Activated T-cell treated with anti-CD3 and anti-CD28 coated beads, Interleukin-2, amount 50 U/mL, for 48 hours (primary cell): ENCODE data around the gene PALD1.
A peak's percentile ranks its signal among the peaks of the same experiment; 100 is the strongest.

Experiments
- DNase-seq, 2 experiments: peaks; one replicate each; pipeline ENCODE4 v3.0.0-alpha.2; 2020

PALD1 gene

DNA sequence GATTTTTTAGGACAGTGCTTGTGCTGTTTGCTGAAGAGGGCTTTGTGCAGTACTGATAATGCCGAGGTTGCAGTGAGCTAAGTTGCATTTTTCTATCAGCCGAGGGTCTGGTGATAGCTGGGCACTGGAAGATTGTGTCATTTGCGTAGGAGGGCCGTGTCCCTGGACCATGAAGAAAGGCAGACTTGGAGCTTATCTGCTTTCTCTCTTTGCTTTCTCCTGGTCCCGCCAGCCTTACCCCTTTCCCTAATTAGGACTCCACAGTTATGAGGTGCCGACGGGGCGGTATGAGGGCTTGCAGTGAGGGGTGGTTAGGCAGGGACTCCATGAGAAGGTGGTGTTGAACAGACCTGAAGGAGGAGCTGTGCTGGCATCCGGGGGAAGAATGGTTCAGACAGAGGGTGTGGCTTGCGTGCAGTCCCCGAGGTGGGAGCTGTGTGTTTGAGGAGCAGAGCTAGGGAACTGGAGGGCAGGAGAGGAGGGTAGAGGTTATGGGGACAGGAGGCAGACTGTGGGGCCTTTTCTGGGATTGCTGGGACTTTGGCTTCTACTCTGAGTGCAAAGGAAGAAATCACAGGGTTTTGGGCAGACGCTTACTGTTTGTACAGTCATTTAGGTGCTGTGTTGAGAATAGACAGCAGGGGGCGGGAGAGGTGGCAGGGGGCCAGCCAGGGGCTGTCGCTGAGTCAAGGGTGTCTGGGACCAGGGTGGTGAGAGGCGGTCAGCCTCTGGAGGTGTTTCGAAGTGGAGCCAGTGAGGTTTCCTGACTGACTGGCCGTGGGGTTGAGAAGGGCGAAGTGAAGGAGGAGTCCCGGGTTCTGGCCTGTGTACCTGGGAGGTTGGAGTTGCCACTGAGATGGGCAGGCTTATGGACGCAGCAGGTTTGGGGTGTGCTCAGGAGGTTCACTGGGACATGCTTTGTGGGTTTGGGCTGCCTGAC, 80.6 kb downstream of the PALD1 start:
- DNase-seq, result peak; percentile 85 to 87

DNA sequence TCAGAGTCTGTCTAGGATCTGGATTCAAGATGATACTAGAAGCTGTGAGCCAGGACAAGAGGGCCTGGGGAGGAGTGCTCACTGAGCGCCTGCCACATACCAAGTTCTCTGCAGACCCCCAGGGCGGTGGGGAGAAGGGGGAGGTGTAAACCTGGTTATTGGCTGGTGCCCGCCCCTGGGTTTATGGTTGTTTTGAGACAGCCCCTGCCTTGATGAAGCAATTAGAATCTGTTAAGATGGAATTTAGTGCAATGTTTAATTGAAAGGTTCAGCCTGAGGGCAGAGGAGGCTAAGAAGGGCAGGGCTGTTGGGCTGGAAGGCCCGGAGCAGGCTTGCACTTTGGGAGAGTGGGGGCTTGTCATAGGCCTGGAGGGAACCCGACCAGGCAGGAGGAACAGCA, 81.3 kb downstream of the PALD1 start:
- no peak for DNase-seq

DNA sequence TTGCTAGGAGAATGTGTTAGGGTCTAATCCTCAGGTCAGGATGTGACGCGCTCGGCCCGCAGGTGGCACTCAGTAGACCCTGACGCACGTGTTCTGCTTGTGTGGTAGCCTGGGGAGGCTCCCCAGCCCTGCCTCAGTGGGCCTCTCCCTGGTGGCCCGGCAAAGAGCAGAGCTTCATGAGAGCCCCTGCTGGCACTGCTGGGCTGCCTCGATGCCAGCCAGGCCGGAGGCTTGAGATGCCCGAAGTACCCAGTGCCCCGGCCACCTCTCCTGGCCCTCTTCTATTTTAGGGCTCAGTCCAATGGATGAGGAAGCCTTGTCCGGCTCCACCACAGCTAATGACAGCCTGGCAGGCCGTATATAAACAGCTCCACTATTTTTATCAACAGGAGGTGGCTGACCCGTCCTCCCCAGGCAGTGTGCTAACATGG, 82.0 kb downstream of the PALD1 start:
- DNase-seq, result no peak

DNA sequence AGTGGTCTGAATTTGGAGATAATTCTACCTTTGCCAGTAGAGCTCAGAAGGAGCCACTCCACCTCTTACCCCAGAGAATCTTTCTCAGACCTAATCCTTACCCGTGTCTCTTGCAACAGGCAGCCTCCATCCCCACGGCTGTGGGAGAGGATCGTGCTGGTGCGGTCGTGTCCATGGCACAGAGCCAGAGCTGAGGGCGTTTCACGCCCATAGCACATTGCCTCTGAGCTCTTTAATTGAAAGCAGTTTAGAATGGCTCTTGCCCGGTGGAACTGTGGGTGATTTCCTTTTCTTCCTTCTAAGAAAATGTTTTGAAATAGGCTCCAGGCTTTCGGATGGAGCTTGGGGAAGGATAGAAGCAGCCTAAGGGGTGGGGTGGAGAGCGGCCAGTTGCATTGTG, 82.5 kb downstream of the PALD1 start:
- DNase-seq, result no peak

DNA sequence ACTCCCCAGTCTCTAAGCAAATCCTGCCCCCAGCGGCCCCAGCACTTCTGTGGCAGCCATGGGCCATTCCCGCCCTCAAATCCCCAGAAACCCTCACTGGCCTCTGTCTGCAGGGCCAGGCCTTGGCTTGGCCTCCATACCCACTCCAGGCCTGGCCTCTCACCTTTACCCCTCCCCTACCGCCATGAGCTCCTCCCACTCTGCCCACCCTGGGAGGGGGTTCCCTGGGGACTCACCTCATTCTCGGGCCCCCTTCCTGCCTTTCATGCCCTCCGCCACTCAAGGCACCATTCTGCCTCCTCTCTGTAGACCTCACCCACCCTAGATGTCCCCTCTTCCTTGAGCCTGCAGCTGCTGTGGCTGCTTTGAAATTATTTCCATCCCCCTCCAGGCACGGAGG, 83.0 kb downstream of the PALD1 start:
- no peak for DNase-seq

DNA sequence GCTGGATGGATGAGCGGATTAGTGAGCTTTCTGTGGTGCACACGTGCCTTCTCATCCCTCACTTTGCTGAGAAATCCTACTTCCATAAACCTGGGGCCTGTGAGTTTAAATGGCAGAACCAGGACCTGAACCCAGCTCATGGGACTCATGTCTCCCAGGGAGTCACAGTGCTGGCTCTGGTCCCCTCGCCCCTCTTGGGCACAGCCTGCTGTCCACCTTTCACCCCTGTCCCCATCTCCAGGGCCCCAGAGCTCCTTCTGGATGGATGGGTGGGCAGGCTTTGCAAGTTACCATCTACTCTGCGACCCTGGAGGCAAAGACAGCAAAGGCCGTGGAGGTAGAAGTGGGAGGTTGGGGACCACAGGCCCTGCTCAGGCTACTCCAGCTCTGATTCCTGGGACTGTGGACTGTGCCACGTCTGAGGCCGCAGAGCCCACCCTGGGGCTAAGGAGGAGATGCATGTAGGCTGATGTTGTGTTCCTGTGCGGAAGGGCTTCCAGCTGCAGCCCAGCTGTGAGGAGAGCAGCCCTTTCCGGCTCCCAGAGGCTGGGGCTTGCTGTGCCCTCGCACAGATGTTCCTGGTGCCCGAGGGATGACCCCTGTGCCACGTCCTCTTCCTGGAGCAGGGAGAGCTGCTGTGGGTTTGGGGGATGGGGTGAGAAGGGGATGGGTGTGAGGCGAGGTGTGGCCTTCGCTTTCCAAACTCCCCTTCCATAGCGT, 83.6 kb downstream of the PALD1 start:
- no peak for DNase-seq

DNA sequence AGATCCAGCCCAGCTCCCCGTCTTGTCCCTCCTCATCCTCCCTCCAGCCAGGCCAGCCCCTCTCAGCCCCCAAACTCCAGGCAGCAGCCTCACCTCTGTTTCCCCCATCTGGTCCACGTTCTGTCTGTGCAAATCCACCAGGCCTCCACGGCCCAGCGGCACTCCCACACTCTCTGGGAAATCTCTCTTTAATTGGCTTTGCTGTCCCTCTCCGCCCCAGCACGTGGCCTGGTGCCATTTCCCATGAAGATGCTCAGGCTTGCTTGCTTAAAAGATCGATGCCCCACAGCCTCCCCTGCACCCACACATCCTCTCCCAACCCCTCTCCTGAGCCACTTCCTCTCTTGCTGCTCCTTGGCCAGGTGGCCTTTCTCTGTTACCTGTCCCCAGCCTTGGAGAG, 84.7 kb downstream of the PALD1 start:
- DNase-seq, result no peak

DNA sequence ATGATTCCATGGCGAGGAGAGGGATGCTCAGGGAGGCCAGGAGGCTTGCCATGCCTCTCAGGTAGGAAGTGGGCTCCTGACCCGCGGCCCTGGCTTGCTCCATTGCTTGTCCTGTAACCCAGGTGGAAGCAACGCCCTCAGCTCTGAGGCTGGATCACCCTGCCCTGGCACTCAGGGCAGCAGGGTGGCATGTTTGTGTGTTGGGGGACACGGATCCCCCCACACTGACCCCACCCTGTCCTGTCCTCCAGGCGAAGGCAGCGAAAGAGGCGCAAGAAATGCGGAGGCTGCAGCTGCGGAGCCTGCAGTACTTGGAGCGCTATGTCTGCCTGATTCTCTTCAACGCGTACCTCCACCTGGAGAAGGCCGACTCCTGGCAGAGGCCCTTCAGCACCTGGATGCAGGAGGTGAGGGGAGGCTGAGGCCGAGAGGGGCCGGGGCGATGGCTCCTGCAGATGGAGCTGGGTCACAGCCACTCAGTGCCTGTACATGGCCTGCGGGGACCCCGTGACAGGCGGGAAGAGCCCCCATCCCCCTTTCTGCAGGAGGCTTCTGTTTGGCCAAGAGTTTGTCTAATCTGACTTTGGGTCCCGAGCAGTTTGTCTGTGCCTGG, 85.7 kb downstream of the PALD1 start:
- DNase-seq, result no peak

DNA sequence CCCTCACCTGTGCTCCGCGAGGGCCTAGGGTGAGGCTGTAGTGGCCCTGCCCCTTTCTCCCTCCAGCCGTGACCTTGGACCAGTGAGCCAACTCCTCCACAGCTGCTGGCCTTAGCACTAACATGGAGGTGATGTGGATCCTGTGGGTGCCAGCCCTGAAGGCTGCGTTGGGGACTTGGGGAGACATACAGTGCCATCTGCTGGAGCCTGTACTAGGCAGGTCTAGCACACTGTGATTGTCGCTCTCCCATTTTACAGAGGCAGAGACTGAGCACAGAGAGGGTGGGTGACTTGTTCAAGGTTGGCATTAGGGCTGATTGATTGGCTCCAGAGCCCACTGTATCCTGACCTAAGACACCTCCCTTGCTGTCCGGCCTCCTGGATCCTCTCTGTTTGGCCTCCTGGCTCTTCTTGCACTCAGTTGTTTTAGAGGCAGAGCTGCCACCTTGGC, 86.4 kb downstream of the PALD1 start:
- DNase-seq, result no peak

DNA sequence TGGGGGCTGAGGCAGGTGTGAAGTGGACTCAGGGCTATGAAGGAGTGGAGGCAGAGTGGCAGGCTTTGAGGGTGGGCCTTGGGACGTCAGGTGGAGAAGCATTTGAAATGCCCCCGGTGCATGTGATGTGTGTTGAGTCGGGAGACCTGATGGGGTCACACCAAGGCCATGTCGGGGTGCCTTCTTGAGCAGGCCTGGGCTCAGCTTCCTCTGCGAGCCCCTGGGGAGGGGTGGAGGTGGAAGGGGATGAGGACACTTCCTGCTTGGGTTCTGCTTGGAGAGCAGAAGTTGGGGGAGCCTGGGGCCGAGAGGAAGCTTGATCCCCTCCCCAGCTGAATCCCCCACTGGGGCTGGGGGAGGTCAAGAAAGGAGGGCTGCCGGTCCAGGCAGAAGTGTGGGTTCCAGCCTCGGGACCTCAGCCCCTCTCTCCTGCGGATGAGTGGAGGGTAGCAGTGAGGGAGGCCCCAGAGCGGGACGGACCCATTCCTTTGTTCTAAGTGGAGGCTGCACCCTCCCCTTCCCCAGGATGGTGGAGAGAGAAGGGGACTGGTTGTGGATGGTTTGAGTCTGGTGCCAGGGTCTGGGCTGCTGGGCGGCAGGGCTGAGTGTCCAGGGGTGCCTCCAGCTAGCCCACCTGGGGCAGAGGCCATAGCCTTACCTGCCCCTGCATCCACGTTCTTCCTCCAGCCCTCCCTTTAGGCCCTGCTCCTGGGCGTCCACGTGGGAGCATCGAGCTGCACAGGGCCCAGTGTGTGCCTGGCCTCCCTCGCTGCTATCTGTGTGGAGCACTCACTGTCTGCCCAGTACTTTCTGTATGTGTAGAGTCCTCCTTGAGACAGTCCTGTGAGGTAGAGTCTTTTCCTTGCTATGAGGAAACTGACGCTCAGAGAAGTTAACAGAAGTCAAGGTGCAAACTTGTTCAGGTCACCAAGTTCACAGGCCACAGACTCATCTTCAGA, 87.3 kb downstream of the PALD1 start:
- DNase-seq, result no peak

DNA sequence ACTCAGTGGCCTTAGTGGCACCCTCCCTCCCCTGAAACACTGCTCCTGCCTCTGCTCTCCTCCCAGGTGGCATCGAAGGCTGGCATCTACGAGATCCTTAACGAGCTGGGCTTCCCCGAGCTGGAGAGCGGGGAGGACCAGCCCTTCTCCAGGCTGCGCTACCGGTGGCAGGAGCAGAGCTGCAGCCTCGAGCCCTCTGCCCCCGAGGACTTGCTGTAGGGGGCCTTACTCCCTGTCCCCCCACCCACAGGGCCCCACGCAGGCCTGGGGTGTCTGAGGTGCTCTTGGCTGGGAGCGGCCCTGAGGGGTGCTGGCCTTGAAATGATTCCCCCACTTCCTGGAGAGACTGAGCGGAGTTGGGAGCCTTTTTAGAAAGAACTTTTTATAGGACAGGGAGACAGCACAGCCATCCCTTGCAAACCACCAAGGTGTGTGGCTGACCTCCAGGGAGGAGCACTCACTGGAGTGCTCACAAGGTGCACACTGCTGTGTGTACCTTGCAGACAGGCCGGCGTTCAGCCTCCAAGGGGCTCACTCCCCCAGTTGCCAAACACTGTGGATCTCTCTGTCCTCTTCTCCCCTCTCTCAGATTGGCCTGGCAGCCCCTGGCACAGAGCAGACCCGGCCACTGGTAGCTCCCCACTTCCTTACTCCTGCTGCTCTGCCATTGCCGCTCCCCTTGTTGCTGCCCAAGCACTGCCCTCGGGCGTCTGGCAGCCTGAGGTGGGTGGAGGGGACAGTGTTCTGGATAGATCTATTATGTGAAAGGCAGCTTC, 88.1 kb downstream of the PALD1 start:
- DNase-seq, result no peak

DNA sequence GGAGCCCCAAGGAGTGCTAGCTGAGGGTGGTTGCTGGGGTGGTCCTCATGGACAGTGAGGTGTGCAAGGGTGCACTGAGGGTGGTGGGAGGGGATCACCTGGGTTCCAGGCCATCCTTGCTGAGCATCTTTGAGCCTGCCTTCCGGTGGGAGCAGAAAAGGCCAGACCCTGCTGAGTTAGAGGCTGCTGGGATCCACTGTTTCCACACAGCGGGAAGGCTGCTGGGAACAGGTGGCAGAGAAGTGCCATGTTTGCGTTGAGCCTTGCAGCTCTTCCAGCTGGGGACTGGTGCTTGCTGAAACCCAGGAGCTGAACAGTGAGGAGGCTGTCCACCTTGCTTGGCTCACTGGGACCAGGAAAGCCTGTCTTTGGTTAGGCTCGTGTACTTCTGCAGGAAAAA, 89.0 kb downstream of the PALD1 start:
- DNase-seq, result no peak

DNA sequence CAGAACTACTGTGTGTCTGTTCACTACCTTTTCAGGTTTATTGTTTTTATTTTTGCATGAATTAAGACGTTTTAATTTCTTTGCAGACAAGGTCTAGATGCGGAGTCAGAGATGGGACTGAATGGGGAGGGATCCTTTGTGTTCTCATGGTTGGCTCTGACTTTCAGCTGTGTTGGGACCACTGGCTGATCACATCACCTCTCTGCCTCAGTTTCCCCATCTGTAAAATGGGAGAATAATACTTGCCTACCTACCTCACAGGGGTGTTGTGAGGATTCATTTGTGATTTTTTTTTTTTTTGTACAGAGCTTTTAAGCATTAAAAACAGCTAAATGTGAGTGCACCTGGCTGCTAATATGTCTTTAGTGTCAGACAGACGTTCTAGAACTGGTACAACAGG, 89.5 kb downstream of the PALD1 start:
- DNase-seq, result no peak

DNA sequence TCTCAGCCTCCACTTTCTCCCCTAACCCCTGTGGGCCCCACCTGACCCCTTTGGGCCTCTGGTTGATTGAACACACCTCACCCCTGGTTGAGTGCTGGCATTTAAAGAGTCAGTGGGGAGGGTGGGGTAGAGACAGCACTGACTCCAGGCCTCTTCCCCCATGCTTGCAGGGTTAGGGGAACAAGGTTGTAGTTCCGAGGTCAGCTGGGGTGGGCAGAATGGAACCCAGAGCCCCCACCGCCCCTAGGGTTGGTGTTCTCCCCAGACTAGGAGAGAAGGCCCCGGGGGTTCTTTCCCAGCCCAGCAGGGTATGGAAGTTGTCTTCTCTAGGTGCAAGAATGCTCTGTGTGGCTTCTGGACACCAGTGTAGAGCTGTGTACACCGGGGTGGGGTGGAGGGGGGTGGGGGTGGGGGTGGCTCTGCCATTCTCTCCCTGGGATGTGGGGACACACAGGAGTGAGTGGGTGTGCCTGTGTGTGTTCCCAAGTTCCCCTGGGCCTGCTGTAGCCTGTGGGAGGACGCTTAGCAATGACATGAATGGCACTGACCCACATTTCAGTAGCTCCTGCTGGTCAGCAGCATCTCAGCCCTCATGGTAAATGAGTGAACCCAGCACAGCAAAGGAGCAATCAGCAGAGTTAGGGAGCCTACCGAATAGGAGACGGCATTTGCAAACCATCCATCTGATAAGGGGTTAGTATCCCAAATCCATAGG, 90.4 kb downstream of the PALD1 start:
- no peak for DNase-seq

DNA sequence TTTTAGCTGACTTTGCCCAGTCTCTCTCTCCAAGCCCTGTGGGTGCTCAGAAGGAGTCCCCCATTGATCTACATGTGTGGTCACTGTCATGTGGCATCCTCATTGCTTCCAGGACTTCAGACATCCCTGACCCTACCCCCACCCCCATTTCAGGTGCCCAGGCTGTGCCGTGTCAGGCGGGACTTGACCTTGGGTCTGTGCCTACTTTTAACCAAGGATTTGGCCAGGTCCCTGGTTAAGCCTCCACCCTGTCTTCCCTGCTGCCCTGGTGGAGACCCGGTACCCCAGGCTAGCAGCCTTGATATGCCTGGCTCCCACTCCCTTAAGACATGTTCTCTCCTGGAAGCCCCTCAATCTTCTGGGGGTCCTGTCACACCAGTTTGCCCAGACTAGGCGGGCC, 92.7 kb downstream of the PALD1 start:
- no peak for DNase-seq

DNA sequence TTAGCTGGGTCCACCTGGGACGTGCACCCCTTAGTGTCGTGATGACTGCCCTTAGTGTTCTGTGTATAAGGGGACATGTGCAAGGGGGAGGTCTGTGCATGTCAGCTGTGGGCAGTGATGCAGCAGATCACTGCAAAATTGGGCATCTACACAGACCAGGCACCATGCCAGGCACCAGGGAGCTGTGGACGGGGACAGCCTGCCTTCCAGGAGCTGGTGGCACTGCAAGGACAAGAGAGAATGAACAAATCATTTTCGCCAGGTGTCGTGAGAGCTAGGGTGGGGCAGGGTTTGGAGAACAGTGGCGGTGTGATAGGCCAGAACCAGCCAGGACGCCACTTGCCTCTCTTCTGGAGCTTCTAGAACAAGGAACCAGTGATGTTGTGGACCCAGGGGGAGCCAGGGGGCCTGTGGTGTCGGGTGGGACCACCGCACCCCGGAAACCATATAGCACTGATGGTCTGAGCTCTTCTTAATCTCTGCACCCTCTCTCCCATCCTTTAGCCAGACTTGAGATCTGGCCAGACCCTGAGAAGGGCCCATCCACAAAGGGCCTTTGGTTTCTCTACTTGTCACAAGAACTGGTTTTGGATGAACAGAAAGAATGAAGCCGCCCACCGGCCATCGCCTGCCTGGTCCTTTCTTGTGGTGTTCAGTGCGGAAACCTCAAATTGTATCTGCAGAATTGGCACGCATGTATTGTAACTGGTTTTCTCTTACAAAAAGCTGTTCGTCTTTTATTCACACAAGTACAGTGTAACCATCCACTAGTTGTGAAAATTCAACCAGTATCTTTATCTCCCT, 93.3 kb downstream of the PALD1 start:
- DNase-seq, result no peak

DNA sequence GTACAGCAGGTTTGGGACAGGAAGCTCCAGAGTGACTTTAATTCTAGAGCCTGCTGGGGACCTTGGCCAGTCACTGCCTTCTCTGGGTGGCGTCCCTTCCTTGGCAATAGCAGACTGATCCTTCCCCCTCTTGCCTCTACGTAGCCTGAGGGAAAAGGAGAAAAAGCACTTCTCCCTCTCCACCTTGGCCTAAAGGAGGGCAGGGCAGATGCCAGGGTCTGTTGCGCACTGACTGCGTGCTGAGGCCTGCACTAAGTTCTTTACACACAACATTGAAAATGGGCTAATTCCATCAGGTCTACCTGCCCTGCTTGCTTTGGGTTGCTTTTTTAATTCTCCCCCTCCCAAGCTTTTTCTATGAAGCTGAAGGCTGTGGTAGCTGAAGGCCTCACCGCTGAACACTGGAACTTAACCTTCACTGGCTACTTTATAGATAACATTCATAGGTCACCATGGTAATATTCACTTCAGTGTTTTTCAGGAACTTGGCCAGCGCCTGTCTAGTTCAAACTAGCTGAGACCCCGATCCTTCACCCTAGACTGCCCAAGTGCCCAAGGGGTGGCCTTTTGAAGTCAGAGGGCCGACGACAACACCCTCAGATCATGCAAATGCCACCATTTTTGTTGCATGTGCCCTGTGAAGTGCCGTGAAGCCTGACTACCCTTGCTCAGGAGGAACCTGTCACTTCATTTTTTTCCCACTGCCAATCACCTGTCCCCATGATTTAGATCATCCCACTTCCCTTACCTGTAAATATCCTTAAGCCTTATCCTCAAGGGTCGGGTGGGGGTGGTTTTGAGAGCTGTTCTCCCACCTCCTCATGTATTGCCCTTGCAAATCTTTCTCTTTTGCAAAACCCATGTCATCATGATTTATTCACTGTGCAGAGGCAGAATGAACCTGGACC, 95.3 kb downstream of the PALD1 start:
- no peak for DNase-seq

DNA sequence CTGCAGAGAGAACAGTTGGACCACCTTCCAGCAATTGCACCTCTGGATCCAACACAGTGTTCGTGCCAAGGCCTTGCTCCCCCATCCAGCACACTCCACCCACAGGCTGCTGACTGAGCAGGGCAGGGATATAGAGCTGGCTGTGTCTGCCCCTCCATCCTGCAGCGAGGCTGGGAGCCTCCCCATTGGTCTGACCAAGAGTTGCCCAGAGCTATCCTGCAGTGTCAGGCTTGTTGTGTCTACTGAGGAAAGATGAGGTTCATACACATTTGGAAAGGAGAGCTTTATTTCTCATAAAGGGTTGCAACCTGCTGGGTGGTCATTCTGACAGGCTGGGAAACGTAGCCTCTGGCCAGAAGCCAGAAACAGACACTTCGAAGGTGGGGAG, 96.9 kb downstream of the PALD1 start:
- DNase-seq, result peak in 1 of 2 experiments; percentile 27
